Measurements from ENCODE around the gene CEP63.
"Not testable (repeated sequence)": the region's sequence is repeated elsewhere in the genome, so short reads cannot be mapped to it uniquely, and the experiment has no call there.

Gene CEP63

GRCh38 chr3:134522541-134522940 lies 36.7 kb downstream of the CEP63 start:
- DNase-seq = no peak

- DNase-seq = no peak
These were observed 39.4 kb downstream of the CEP63 start for GRCh38 chr3:134525293-134525692.

GRCh38 chr3:134526319-134526718 lies 40.5 kb downstream of the CEP63 start:
- DNase-seq = no peak

- DNase-seq = no peak
These were observed 41.2 kb downstream of the CEP63 start for GRCh38 chr3:134527037-134527436.

- no peak for DNase-seq
These were observed 41.8 kb downstream of the CEP63 start for GRCh38 chr3:134527538-134528186.

GRCh38 chr3:134533493-134533892 lies 47.6 kb downstream of the CEP63 start:
- no peak for DNase-seq

GRCh38 chr3:134535186-134535970 lies 49.5 kb downstream of the CEP63 start:
- DNase-seq = no peak

- no peak for DNase-seq
These were observed 50.9 kb downstream of the CEP63 start for GRCh38 chr3:134536781-134537180.

GRCh38 chr3:134542287-134542958 lies 56.6 kb downstream of the CEP63 start:
- DNase-seq = no peak

GRCh38 chr3:134543113-134543512 lies 57.3 kb downstream of the CEP63 start:
- no peak for DNase-seq

- no peak for DNase-seq
These were observed 58.5 kb downstream of the CEP63 start for GRCh38 chr3:134544316-134544715.

GRCh38 chr3:134544783-134545182 lies 58.9 kb downstream of the CEP63 start:
- not testable (repeated sequence) for DNase-seq

- DNase-seq = no peak
These were observed 60.0 kb downstream of the CEP63 start for GRCh38 chr3:134545818-134546217.

- DNase-seq = no peak
These were observed 66.9 kb downstream of the CEP63 start for GRCh38 chr3:134552784-134553183.

GRCh38 chr3:134559591-134559990 lies 73.7 kb downstream of the CEP63 start:
- no peak for DNase-seq

GRCh38 chr3:134562055-134562454 lies 76.2 kb downstream of the CEP63 start:
- no peak for DNase-seq

- no peak for DNase-seq
These were observed 77.7 kb downstream of the CEP63 start for GRCh38 chr3:134563601-134564000.

GRCh38 chr3:134564991-134565390 lies 79.1 kb downstream of the CEP63 start:
- DNase-seq = no peak

GRCh38 chr3:134567605-134568004 lies 81.7 kb downstream of the CEP63 start:
- DNase-seq = no peak

GRCh38 chr3:134568790-134569189 lies 82.9 kb downstream of the CEP63 start:
- no peak for DNase-seq

GRCh38 chr3:134569899-134570298 lies 84.0 kb downstream of the CEP63 start:
- not testable (repeated sequence) for DNase-seq

GRCh38 chr3:134576426-134576825 lies 90.6 kb downstream of the CEP63 start:
- DNase-seq = no peak

GRCh38 chr3:134576831-134577230 lies 91.0 kb downstream of the CEP63 start:
- no peak for DNase-seq

GRCh38 chr3:134579141-134579665 lies 93.3 kb downstream of the CEP63 start:
- DNase-seq = no peak

Measured in CD4-positive, alpha-beta T cell treated with Interferon alpha-2 for 1 hour (primary cell).